WI38 (cell line): ENCODE results near the gene QKI.
"Not testable (repeated sequence)": the region's sequence is repeated elsewhere in the genome, so short reads cannot be mapped to it uniquely, and the experiment has no call there.

ENCODE experiments used
- H3K4me3 ChIP-seq: 2 replicates; pipeline ENCODE4 v1.5.1; 2011; ENCODE audit warnings: low read depth, mild to moderate bottlenecking, control low read depth, low read length
- TF ChIP-seq, protein P1 (sequence below): IDR thresholded peaks from 2 replicates; pipeline ENCODE4 v1.5.1; 2012; ENCODE audit warnings: low read depth, mild to moderate bottlenecking, control low read depth, low read length

The QKI gene

GRCh38 chr6:163383912-163384311 is 30.6 kb upstream of the QKI start:
- H3K4me3 ChIP-seq: no peak overlapping the region

DNA sequence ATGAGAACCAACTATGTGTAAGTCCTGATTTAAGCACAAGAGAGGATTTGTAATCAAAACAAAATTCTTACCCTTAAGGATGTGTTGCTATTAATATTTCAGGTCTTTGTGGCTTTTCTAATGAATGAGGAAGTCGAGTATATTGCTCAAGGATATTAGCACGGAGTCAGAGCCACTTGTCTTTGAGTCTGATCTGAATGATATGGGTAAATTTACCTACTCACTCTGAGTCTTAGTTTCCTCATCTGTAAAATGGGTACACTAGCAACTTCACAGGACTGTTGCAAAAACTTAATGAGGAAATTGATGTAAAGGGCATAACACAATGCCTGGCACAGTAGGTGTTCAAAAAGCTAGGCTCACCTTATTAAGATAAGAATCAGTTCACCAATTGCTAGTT is 30.0 kb upstream of the QKI start:
- H3K4me3 ChIP-seq: no peak overlapping the region
- TF ChIP-seq, protein P1, sequence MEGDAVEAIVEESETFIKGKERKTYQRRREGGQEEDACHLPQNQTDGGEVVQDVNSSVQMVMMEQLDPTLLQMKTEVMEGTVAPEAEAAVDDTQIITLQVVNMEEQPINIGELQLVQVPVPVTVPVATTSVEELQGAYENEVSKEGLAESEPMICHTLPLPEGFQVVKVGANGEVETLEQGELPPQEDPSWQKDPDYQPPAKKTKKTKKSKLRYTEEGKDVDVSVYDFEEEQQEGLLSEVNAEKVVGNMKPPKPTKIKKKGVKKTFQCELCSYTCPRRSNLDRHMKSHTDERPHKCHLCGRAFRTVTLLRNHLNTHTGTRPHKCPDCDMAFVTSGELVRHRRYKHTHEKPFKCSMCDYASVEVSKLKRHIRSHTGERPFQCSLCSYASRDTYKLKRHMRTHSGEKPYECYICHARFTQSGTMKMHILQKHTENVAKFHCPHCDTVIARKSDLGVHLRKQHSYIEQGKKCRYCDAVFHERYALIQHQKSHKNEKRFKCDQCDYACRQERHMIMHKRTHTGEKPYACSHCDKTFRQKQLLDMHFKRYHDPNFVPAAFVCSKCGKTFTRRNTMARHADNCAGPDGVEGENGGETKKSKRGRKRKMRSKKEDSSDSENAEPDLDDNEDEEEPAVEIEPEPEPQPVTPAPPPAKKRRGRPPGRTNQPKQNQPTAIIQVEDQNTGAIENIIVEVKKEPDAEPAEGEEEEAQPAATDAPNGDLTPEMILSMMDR: no peak

More at GRCh38 chr6:163383912-163384311, 30.6 kb upstream of the QKI start:
- TF ChIP-seq, protein P1: no peak

- not testable (repeated sequence) for H3K4me3 ChIP-seq
Measured at GRCh38 chr6:163385503-163385902, 29.0 kb upstream of the QKI start.

DNA sequence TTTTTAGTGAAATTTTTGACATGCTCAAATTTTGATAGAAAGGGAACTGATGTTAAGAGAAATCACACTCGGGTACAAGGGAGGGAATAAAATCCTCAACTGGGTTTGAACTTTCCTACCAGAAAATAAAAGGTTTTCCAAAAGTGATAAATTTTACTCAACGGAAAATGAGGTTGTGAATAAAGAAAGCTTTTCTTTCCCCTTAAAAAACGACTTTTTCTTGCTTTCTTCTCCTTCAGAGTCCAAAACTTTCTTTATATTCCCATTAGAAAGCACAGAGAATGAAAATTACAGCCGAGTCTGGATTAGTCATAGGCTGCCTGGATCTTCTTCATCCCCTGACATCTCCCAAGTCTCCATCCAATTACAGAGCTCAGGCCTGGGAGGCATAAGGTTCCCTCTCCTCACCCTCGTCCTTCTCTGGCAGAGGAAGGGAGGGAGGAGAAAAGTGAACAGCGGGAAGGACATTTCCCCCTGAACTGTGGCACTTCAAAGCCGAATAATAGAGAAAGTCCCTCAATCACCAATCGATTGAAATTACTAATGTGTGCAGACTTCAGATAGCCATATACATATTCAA is 28.1 kb upstream of the QKI start:
- TF ChIP-seq, protein P1: no peak
- no peak overlapping the region for H3K4me3 ChIP-seq

- H3K4me3 ChIP-seq: no peak overlapping the region
- TF ChIP-seq, protein P1: no peak
Measured at GRCh38 chr6:163387317-163387716, 27.2 kb upstream of the QKI start.

GRCh38 chr6:163389354-163389753 is 25.2 kb upstream of the QKI start:
- TF ChIP-seq, protein P1: no peak

DNA sequence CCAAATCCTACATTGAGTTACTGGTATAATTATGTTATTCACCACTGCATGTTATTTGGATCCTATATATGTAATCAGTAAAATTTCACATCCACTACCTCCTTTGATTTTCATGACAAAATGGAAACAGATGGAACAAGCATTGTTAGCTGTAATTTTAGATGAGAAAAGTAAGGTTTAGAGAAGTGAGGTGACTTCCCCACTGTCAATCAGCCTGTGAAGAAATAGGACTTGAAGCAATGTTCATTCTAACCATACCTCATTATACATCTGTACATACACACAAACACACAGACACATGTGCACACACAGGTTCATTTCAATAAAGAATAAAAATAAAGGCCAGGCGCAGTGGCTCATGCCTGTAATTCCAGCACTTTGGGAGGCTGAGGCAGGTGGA is 23.7 kb upstream of the QKI start:
- TF ChIP-seq, protein P1: no peak
- no peak overlapping the region for H3K4me3 ChIP-seq

More at GRCh38 chr6:163389354-163389753, 25.2 kb upstream of the QKI start:
- no peak overlapping the region for H3K4me3 ChIP-seq

GRCh38 chr6:163391985-163392384 is 22.5 kb upstream of the QKI start:
- TF ChIP-seq, protein P1: no peak
- H3K4me3 ChIP-seq: no peak overlapping the region
